CD4-positive, alpha-beta T cell treated with Interleukin-17A for 1 hour (primary cell): ENCODE results near the gene ARFGEF3.
"Not testable (repeated sequence)": the region's sequence is repeated elsewhere in the genome, so short reads cannot be mapped to it uniquely, and the experiment has no call there.

ENCODE experiments used
- DNase-seq: peaks from one replicate; pipeline ENCODE4 v3.0.0-alpha.2; 2020

Gene ARFGEF3

DNA sequence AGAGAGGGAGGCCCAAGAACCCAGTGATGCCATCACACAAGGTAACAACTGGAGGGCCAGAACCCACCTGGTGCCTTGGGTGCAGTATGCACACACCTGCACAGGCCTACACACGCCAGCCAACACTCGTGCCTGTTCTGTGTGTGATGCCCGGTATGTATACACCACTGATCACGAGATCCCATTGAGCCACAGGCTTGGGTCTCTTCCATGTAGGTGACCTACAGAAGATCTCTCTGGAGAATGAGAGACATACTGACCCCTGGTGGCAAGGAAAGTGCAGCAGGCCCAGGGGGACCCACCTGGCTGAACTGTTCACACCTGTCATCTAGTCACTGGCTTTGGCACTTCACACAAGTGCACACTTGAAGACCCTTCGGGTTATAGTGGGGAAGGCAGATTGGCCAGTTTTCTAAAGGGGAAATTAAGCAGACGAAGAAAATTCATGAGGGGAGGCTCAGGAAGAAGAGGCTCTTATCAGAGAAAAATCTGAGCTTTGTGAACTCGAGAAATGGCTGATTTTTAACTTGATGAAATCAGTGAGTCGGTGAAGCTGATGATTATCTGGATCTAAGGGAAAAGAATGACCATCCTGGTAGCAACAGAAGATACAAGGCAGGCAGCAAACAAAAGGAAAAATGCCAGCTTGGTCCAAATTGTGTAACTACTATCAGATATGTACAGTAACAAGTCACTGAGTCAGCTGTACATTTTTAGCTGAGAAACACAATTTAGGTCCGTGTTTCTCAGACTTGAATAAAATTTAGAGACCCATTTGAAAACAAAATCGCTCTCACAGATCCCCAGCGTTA, 125.6 kb downstream of the ARFGEF3 start:
- peak; percentile 55 for DNase-seq

DNA sequence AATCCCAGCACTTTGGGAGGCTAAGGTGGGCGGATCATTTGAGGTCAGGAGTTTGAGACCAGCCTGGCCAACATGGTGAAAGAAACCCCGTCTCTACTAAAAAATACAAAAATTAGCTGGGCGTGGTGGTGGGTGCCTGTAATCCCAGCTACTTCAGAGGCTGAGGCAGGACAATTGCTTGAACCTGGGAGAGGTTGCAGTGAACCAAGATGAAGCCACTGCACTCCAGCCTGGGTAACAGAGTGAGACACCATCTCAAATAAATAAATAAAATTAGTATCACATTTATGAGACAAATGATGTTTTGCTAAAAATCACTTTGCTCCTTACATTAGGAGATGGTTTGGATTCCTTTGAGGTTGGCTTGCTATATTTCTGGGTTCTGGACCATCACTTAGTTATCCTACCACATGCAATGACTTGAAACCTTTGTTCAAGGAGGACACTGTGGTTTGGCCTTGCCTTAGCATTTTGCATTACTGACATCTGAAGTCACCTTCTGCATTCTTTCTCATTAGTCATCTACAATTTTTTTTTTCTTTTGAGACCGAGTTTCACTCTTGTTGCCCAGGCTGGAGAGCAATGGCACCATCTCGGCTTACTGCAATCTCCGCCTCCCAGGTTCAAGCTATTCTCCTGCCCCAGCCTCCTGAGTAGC, 126.8 kb downstream of the ARFGEF3 start:
- DNase-seq, result not testable (repeated sequence)

DNA sequence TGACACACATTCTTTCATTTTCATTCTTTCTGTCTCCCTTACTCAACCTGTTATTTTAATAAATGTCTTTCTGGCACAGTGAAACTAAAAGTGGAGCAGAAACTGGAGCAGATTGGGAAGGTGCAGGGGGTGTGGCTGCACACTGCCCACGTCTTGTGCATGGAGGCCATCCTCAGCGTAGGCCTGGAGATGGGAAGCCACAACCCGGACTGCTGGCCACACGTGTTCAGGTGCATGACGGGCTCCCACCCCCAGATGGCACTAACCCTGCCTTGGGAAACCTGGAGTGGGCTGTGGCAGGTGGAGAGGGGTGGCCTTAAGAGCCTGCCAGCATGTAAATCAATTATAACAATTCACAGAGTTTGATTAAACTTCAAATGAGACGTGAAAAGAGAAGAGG, 128.0 kb downstream of the ARFGEF3 start:
- no peak for DNase-seq

DNA sequence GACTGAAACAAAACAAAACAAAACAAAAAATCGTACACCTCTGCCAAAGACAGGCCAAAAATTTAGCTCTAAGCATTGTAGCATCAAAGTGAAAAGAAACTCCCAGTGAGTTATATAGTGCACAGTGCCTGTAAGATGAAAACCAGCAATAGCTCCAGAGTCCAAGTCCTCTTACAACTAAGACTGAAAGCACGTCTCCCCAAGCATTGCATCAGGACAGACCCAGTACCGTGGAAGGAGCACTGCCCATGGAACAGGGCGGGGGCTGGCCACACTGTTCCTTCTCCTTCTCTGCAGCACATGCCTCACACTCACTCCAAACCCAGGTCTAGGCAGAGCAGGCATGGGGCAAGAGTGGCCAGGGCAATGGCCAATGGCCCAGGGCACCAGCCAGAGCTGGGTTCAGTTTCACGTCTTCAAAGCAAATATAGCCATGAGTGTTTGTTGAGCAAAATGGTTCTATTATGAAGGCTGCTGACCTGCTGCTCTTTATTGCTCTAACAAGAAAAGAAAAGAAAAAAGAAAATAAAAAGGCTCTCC, 128.8 kb downstream of the ARFGEF3 start:
- DNase-seq, result no peak

DNA sequence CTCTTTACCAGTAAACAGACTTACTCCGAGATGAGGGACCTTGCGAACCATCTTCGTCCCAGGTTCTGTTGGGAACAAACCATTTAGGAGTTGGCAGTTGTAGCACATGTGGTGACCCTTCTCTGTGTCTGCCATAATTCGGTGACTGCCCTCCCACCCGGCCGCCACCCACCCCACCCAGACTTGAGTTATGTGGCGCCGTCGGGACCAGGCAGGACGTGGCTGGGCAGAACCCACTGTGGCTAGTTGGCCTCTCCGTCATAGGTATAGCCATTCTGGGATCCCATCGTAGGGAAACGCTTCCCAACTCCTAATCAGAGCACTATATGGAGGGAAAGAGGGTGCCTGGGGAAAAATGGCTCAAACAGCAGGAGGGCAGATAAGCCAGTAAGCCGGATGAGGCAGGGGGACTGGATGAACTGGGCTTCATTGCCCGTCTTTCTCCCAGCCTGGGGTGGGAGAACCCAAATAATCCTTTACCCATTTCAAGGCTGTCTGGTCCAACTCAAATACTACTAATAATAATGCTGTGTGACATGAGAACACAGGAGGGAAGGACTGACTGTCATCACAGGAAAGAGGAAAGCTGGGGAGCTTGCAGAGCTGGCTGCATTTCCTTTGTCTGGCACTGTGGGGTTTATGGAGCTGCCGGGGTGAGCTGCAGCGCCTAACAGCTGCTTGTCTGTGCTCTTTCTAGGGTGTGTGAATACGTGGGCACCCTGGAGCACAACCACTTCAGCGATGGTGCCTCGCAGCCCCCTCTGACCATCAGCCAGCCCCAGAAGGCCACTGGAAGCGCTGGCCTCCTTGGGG, 129.5 kb downstream of the ARFGEF3 start:
- DNase-seq, result no peak

DNA sequence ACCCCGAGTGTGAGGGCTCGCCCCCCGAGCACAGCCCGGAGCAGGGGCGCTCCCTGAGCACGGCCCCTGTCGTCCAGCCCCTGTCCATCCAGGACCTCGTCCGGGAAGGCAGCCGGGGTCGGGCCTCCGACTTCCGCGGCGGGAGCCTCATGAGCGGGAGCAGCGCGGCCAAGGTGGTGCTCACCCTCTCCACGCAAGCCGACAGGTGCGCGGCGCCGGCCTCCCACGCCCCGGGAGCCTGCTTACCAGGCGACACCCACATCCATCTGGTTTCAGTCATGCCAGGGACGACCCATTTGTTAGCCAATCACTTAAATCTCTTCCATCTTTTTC, 130.1 kb downstream of the ARFGEF3 start:
- DNase-seq, result no peak

DNA sequence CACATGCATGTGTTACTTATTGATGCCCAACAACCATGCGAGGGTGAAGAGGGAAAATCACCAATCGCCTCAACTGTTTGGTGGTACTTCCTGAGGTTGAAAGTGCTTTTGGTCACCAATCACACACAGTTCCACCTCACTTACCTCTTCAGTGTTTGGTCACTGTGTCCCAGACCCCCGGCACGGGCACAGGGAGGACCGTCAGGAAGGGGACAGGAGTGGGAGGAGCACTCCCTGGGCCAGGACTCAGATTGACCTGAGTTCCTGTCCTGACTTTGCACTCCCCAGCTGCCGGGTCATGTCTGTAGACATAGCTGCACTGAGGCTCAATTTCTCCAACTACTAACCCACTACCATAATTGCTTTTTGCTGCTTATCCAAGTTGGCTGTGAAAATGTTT, 130.7 kb downstream of the ARFGEF3 start:
- DNase-seq, result no peak

DNA sequence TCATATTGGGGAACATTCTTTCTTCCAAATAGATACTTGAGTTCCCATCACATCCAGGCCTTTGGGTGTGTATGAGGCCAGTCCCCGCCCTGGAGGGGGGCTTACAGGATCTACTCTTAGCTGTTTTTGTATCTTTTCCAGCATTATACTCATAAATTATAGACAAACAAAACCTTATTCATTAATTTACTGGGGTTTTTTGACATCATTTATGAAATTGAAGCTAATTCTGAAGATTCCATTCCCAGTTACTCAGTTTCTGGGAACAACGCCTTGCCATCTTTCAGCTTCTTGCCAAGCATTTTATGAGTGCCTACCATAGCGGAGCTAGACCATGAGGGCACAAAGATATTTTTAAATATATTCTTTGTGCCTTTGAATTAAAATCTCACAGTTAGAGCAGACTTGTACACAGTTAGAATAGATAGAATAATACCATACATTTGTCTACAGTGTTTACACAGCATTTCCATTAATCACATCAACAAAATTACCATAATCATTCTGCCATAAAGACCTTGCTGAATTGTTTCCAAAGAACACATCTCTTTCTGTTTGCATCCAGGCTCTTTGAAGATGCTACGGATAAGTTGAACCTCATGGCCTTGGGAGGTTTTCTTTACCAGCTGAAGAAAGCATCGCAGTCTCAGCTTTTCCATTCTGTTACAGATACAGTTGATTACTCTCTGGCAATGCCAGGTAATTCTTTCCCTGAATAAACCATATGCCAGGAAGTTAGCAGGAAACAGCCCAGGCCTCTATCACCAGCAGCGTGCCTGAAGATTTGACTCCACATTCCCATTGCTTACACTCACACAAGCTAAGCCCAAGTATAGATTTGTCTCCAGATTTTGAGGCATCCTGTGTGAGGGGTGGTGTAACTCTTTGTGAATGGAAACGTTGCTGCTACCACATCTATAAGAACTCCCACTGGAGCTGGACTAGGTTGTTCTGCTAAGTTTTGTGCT, 132.0 kb downstream of the ARFGEF3 start:
- no peak for DNase-seq

DNA sequence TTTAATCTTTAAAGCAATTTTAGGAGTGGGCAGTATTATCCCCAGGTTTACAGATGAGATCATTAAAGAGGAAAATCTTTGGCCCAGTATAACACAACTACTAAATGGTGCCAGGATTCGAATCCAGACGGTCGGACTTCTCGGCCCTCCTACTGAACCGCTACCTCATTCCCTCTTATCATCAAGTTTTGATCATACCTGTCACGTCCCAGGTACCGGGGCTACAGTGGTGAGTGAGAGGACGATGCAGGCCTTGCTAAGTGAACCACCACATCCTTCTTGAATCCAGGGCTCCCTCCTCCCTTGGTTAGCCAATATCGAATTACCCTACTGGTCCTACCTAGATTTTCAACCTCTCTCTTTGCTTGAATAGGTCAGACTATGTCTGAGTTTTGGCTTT, 134.6 kb downstream of the ARFGEF3 start:
- no peak for DNase-seq

DNA sequence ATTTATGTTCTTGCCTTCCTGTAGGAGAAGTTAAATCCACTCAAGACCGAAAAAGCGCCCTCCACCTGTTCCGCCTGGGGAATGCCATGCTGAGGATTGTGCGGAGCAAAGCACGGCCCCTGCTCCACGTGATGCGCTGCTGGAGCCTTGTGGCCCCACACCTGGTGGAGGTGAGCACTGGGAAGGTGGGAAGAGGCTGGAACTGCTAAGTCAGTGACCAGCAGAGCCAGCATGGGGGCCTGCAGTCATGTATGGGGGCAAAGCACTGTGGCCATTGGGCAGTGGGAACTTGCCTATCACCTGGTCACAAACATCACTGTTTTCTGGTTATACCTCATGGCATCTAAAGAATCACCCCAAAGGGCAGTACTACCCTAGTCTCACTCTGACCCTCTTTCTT, 135.0 kb downstream of the ARFGEF3 start:
- no peak for DNase-seq

DNA sequence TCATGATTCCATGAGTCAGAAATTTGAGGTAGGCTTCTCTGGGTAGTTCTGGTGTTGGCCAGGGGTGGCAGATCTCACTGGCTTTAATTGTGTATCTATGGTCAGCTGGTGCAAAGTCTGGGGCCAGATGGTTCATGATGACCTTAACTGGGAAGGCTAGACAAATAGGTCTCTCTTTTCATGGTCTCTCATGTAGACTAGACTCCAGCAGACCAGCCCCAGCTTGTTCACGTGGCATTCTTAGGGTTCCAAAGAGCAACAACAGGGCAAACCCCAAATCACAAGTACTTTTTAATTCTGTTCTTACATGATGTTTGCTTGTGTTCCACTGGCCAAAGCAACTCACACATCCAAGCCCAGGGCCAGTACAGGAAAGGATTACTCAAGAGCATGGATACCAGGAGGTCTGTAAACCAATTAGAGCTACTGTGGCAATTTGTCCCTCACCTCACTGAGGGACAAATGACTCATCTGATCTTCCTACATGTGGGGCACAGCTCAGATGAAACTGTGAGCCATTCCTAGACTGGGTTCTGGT, 136.1 kb downstream of the ARFGEF3 start:
- no peak for DNase-seq

DNA sequence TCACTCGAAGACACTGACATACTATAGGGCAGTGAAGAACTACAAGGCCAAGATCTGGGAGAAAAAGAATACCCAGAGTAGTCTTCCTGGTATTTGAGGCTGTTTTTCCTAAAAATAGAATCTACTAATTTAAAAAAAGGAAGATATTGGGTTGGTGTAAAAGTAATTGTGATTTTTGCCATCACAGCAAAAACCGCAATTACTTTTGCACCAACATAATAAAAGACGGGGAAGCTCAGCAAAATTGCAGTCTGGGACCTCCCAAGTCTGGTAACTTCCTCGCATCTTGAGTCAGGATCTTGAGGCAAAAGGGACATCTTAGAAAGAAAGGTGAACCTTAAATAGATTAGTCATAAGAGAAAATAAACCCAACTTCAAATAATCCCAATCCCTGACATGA, 138.7 kb downstream of the ARFGEF3 start:
- DNase-seq, result no peak

DNA sequence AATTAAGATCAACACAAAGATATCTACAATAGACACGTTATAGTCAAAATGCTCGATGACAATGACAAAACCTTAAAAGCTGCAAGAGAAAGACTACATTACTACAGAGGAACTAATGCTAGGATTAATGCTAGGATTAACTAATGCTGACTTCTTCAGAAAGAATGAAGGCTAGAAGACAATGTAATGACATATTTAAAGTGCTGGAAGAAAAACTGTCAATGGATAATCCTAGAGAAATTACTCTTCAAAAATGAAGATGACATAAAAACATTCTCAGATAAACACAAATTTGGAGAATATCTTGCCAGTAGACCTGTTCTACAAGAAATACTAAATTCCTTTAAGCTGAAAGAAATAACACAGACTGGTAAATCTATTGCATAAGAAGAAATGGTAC, 140.8 kb downstream of the ARFGEF3 start:
- no peak for DNase-seq

DNA sequence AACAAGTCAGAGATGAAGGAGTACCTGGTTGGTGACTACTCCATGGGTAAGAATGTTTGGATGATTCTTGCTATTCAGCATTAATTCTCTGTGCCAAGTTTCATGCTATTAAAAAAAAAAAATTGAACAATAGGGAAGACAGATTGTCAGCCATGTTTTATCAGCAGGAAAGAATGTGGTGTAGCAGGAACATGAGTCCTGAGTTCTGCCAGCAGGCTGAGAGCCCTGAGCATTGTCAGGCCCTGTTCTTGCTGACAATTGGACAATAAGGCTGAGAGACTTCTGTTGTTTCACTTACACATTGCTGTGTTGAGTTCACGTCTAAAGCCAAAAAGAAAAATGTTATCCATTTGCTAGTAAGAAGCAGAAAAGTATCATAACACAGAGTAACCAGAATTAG, 145.6 kb downstream of the ARFGEF3 start:
- no peak for DNase-seq

DNA sequence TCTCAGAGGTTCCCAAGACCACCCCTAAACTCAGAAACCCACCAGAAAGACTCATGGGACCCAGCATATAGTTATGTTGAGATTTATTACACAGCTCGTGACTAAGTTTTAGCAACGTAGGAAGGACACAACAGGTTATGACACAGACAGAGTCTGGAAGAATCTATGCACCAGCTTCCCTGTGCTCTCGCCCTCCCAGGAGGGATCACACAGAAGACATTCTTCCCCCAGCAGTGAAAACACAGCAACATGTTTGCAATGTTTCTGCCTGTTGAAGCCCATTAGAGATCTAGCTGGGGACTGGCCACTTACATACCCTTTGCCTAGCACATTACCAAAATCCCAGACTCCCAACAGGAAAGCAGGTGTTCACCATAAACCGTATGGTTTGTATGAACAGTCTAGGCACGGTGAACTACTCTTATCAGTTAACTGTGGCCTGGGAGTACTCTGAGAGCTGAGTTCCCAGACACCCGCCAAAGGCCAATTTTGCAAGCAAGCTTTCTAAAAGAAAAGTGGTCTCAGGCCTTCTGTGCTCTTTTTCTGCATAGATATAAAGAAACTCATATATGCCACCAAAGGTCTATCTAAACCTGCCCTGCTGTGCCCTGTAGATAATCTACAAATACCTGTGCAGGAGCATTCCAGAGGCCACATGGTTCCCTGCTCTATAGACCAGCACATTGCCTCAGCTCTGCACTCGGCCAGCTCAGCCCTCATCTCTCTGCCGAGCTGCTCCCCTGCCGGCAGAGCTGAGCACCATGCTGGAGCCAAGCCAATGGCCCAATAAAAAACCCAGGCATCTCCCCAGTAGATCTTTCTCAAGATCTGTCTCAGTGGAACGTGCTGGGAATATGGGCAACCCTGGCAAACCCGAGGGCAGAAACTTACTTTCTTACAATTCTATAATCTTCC, 146.3 kb downstream of the ARFGEF3 start:
- DNase-seq, result no peak

DNA sequence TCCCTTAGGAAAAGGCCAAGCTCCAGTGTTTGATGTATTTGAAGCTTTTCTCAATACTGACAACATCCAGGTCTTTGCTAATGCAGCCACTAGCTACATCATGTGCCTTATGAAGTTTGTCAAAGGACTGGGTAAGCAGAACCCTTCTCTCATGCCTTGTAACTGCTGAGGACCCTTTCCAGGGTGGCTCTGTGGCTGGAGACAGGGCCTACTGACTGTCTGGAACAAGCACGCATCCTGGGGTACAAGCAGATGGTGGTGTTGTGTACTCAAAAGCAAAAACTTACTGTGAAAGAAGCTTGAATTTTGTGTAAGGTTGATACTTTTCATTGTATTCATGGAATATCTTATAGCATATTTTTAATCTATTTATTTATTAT, 147.0 kb downstream of the ARFGEF3 start:
- DNase-seq, result no peak

DNA sequence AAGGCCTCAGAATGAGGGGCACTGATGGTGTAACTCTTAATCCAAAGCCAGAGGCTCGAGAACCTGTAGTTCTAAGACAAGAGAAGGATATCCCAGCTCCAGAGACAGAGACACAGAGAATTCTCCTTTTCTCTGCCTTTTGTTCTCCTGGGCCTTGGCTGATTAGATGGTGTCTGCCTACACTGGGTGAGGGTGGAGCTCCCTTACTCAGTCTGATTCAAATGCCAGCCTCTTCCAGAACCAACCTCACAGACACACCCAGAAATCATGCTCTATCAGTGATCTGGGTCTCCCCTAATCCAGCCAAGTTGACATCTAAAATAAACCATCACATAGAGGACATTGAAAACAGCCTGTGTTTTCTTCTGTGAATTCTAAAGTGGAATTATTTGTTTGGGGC, 148.0 kb downstream of the ARFGEF3 start:
- DNase-seq, result no peak

DNA sequence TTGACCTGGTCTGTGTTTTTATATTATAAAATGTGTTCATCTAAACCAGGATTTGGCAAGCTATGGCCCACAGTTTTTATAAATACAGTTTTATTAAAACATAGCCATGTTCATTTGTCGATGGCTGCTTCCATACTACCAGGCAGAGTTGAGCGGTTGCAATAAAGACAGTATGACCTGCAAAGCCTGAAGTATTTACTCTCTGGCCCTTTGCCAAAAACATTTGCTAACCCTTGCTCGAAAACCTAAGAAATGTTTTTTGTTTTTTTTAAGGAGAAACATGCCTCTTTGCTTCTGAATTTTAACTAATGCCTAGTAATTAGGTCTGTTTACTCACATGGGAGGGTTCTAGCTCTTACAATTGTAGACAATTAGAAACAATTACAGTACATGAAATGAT, 148.6 kb downstream of the ARFGEF3 start:
- DNase-seq, result no peak

DNA sequence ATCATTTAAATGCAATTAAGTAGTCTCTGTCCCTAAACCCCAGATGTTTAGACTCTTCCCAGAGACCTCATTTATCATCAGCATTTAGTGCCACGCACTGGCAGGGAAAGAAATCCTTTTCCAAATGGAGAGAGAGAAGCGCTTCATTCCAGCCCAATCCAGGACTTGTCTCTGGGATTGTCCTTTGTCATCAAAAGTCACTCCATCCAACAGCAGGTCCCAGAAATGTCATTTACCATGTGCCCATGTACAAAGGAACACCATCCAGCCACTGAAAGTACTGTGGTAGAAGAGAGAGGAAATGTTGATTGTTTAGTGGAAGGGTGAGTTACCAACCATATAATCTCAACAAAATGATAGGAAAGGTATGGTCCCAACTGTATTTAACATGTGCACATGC, 149.1 kb downstream of the ARFGEF3 start:
- DNase-seq, result no peak

DNA sequence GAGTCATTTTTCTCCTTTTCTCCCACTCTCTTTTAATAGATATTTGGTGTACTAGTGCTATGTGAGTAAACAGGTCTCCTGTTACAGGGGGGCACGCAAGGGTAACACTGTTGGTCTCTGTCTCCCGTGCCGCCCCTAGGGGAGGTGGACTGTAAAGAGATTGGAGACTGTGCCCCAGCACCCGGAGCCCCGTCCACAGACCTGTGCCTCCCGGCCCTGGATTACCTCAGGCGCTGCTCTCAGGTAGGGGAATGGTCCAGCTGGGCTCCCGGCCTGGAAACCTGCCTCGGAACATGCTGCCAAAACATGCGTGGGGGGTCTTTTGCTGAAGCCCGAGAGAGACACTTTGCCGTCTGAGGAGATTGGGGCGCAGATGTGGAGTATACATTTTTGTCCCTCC, 149.5 kb downstream of the ARFGEF3 start:
- no peak for DNase-seq

DNA sequence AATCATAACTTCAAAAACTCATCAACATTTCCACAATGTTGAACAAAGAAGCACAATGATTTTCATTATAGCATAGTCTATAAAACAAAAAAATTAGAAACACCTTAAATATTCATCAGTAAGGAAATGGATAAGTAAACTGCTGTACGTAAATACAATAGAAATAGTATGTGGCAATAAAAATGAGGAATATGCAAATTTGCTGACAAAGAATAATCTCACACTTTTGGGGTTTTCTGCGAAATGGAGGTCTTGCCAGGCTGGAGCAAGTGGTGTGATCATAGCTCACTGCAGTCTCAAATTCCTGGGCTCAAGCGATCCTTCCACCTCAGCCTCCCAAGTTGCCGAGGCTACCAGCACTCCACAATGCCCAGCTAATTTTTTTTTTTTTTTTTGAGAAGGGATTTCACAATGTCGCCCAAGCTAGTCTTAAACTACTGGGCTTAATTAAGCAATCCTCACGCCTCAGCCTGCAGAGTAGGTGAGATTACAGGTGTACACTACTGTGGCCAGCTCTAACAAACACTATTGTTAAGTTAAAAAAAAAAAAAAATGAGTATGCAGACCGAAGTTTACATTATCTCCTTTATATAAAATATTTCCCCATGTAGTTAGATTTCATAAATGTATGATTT, 157.1 kb downstream of the ARFGEF3 start:
- DNase-seq, result no peak
